ENCODE measurements around the gene LZTS3.

DNA sequence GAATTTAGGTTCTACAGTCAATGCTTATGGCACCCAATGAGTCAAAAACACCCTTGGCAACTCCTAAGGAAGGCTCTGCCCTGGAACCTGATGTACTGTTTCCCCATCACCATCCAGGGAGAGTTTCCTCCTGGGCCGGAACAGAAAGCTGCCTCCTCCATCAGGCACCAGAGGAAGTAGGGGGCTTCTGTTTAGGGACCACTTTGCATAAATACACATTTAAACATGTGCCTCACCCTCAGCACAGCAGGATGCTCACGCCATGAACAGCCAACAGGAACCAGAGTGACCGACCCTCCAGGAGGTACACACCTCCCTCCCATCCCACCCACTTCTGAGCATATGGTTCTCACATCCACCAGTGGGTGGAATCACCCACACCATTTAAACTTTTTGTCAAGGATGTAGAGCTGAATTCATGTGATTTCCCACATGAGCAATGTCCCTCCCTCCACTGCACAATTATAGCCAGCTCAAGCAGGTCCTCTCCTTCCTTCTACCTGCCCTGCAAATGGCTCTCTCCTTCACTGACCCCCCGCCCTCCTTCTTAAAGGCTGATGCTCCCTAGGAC is 16.3 kb upstream of the LZTS3 start:
- TF ChIP-seq POLR2AphosphoS5 (IDR thresholded peaks at IDR 0.05) (no peak), EP300 (IDR thresholded peaks at IDR 0.05; ENCODE audit: low read depth) (no peak)
- TF ChIP-seq, protein P1, sequence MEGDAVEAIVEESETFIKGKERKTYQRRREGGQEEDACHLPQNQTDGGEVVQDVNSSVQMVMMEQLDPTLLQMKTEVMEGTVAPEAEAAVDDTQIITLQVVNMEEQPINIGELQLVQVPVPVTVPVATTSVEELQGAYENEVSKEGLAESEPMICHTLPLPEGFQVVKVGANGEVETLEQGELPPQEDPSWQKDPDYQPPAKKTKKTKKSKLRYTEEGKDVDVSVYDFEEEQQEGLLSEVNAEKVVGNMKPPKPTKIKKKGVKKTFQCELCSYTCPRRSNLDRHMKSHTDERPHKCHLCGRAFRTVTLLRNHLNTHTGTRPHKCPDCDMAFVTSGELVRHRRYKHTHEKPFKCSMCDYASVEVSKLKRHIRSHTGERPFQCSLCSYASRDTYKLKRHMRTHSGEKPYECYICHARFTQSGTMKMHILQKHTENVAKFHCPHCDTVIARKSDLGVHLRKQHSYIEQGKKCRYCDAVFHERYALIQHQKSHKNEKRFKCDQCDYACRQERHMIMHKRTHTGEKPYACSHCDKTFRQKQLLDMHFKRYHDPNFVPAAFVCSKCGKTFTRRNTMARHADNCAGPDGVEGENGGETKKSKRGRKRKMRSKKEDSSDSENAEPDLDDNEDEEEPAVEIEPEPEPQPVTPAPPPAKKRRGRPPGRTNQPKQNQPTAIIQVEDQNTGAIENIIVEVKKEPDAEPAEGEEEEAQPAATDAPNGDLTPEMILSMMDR (IDR thresholded peaks at IDR 0.05), result no peak
